Liver (tissue), 9 donors: Measurements from ENCODE around the gene SLC12A5. TPM values are rescaled to one million over a fixed set of nuclear protein-coding genes. Genes with fewer than 3 reads are reported as not detected.
"Not testable (repeated sequence)": the region's sequence is repeated elsewhere in the genome, so short reads cannot be mapped to it uniquely, and the experiment has no call there.

Experiments used
- DNase-seq: peaks from one replicate; pipeline ENCODE4 v3.0.0-alpha.2; 2017; ENCODE audit warnings: low spot score
- H3K27ac ChIP-seq, 2 donors: one replicate each; pipeline ENCODE4 v1.7.0; 2013; ENCODE audit warnings: inconsistent platforms in 2 of 2, low read length in 2 of 2, control low read depth in 1 of 2, low read depth in 1 of 2, mild to moderate bottlenecking in 1 of 2
- H3K27me3 ChIP-seq, 4 donors: one replicate each; pipeline versions ENCODE4 v1.6.1 to v1.7.0; 2013; ENCODE audit warnings: low read length in 3 of 4, inconsistent platforms in 1 of 4, mild to moderate bottlenecking in 1 of 4, moderate library complexity in 1 of 4; ENCODE audit not compliant: control insufficient read depth in 4 of 4, insufficient read depth in 4 of 4
- H3K36me3 ChIP-seq, 4 donors: one replicate each; pipeline versions ENCODE4 v1.6.1 to v1.7.0; 2013; ENCODE audit warnings: low read length in 3 of 4, mild to moderate bottlenecking in 3 of 4, low read depth in 1 of 4, moderate library complexity in 1 of 4; ENCODE audit not compliant: control insufficient read depth in 4 of 4, insufficient read depth in 3 of 4
- H3K4me1 ChIP-seq, 4 donors: one replicate each; pipeline versions ENCODE4 v1.6.1 to v1.7.0; 2013; ENCODE audit warnings: low read length in 3 of 4, mild to moderate bottlenecking in 3 of 4, moderate library complexity in 1 of 4; ENCODE audit not compliant: control insufficient read depth in 4 of 4, insufficient read depth in 4 of 4
- H3K4me3 ChIP-seq, 3 donors: one replicate each; pipeline versions ENCODE4 v1.6.1 to v1.7.0; 2013; ENCODE audit warnings: low read length in 3 of 3, control low read depth in 1 of 3, low read depth in 1 of 3, mild to moderate bottlenecking in 1 of 3
- H3K9ac ChIP-seq, 2 donors: one replicate each; pipeline ENCODE4 v1.7.0; 2013; ENCODE audit warnings: low read length in 2 of 2, mild to moderate bottlenecking in 2 of 2, moderate library complexity in 2 of 2, control low read depth in 1 of 2, low read depth in 1 of 2
- H3K9me3 ChIP-seq, 4 donors: one replicate each; pipeline versions ENCODE4 v1.6.1 to v1.7.0; 2013; ENCODE audit warnings: low read length in 3 of 4; ENCODE audit not compliant: control insufficient read depth in 4 of 4
- EGR1 ChIP-seq, 2 donors: IDR thresholded peaks; 2 replicates each; pipeline ENCODE4 v1.6.1; 2016 to 2018; ENCODE audit warnings: antibody characterized with exemption in 2 of 2, low read depth in 2 of 2
- FOXA1 ChIP-seq: IDR thresholded peaks from 2 replicates; pipeline ENCODE4 v1.6.1; 2016; ENCODE audit warnings: antibody characterized with exemption
- FOXA2 ChIP-seq: IDR thresholded peaks from 2 replicates; pipeline ENCODE4 v1.6.1; 2016; ENCODE audit warnings: antibody characterized with exemption
- GABPA ChIP-seq, 2 donors: IDR thresholded peaks in 1 of 2; conservative IDR thresholded peaks in 1 of 2; 2 replicates each; pipeline ENCODE4 v1.6.1; 2016; ENCODE audit warnings: antibody characterized with exemption in 2 of 2, mild to moderate bottlenecking in 1 of 2, moderate library complexity in 1 of 2
- HNF4A ChIP-seq, 2 donors: conservative IDR thresholded peaks; 2 replicates each; pipeline ENCODE4 v1.6.1; 2016; ENCODE audit warnings: antibody characterized with exemption in 2 of 2, mild to moderate bottlenecking in 2 of 2
- HNF4G ChIP-seq: IDR thresholded peaks from 2 replicates; pipeline ENCODE4 v1.6.1; 2016; ENCODE audit warnings: antibody characterized with exemption
- JUND ChIP-seq, 2 donors: IDR thresholded peaks; 2 replicates each; pipeline ENCODE4 v1.6.1; 2016; ENCODE audit warnings: antibody characterized with exemption in 2 of 2
- NR2F2 ChIP-seq: IDR thresholded peaks from 2 replicates; pipeline ENCODE4 v1.6.1; 2016; ENCODE audit warnings: antibody characterized with exemption
- RAD21 ChIP-seq, 2 donors: IDR thresholded peaks; 2 replicates each; pipeline ENCODE4 v1.6.1; 2016; ENCODE audit warnings: antibody characterized with exemption in 2 of 2, mild to moderate bottlenecking in 2 of 2
- RXRA ChIP-seq, 2 donors: IDR thresholded peaks; 2 replicates each; pipeline ENCODE4 v1.6.1; 2017 to 2018; ENCODE audit warnings: antibody characterized with exemption in 2 of 2, mild to moderate bottlenecking in 1 of 2
- SP1 ChIP-seq: IDR thresholded peaks from 2 replicates; pipeline ENCODE4 v1.6.1; 2018; ENCODE audit warnings: antibody characterized with exemption, mild to moderate bottlenecking
- TAF1 ChIP-seq: conservative IDR thresholded peaks from 2 replicates; pipeline ENCODE4 v1.6.1; 2016; ENCODE audit warnings: antibody characterized with exemption, mild to moderate bottlenecking
- YY1 ChIP-seq: IDR thresholded peaks from 2 replicates; pipeline ENCODE4 v1.6.1; 2016; ENCODE audit warnings: antibody characterized with exemption, mild to moderate bottlenecking
- WGBS: extraction: QIAGEN DNeasy Blood & Tissue Kit; methylation state at CpG from one replicate; pipeline ENCODE4 v1.1.7; 2013; 5-methylcytosine and 5-hydroxymethylcytosine counted together
- polyA plus RNA-seq, 2 donors: library from polyadenylated mRNA; stranded (reverse) in 1 of 2; unstranded in 1 of 2; fragments of 200-250 nt in 1 of 2; fragments of >200 nt in 1 of 2; fragmentation: Nextera tagmentation in 1 of 2; extraction: Ambion mirVana in 1 of 2; gene quantifications; one replicate each; pipeline versions ENCODE4 v1.2.1 to v1.2.3, GENCODE V29; 2013 to 2015
- total RNA-seq, 2 donors: library from RNA; depleted of rRNA; stranded (reverse); fragments of >200 nt; gene quantifications; one replicate each; pipeline ENCODE4 v1.2.3, GENCODE V29; 2014
- TF ChIP-seq, protein P1 (sequence below): IDR thresholded peaks from 2 replicates; pipeline ENCODE4 v1.6.1; 2016; ENCODE audit warnings: antibody characterized with exemption, mild to moderate bottlenecking
- TF ChIP-seq, protein P2 (sequence below): IDR thresholded peaks from 2 replicates; pipeline ENCODE4 v1.6.1; 2016; ENCODE audit warnings: antibody characterized with exemption
- TF ChIP-seq, protein P3 (sequence below): fragments of 150-350 bp; IDR thresholded peaks from 2 replicates; pipeline ENCODE4 v1.5.1; 2017; ENCODE audit warnings: improper control_type of control experiment, low read depth, low read length; ENCODE audit not compliant: missing input control
- TF ChIP-seq, protein P4 (sequence below): IDR thresholded peaks from 2 replicates; pipeline ENCODE4 v1.6.1; 2016; ENCODE audit warnings: antibody characterized with exemption
- TF ChIP-seq, protein P5 (sequence below): IDR thresholded peaks from 2 replicates; pipeline ENCODE4 v1.6.1; 2016; ENCODE audit warnings: antibody characterized with exemption
- donor health status: healthy.
- donor health status: healthy.
- donor health status: healthy.
- donor health status: healthy.
- donor health status: healthy.

Gene SLC12A5
- total and polyA plus RNA-seq, 4 donors = 0.33 to 1.5 TPM; not detected in 2

DNA sequence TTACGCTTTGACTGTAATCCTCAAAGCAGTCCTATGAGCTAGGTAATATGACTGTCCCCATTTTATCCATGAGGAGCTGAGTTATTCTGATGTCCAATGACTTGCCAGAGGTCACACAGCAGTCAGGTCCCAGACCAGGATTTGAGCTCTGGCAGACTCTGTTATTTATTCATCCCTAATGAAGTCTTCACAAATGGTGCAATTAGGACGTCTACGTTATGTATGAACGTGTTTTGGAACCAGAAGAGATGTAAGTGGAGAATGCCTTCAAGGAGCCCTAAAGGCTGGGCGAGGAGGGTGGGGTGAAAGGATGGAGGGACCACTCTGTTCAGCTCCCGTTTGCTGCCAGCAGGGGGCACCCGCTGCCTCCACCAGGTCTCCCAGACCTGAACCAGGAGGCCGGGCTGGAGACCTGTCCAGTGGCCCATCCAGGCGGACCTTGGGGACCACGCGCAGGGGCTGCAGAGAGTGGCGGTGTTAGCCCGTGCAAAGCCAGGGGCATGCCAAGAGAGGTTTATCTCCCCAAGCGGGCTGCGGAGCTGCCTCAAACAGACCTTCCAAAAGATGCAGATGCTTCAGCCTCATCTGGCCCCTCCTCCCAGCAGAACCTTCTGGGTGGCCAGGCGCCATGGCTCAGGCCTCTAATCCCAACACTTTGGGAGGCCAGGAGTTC lies 41.8 kb upstream of the SLC12A5 start (continued):
- no peak for TF ChIP-seq RXRA (IDR thresholded peaks at IDR 0.05)

DNA sequence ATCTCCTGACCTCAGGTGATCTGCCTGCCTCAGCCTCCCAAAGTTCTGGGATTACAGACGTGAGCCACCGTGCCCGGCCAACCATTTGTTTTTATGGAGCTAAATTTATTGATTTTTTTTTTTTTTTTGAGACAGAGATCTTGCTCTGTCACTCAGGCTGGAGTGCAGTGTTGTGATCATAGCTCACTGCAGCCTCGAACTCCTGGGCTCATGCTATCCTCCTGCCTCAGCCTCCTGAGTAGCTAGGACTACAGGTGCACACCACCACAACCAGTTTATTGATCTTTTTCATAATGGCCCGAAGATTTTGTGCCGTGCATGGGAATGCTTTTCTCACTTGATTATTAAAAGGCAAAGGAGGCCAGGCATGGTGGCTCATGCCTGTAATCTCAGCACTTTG lies 40.2 kb upstream of the SLC12A5 start:
- H3K4me1 ChIP-seq, DNase-seq, H3K27ac ChIP-seq, H3K9ac ChIP-seq, H3K9me3 ChIP-seq, H3K27me3 ChIP-seq, H3K36me3 ChIP-seq, H3K4me3 ChIP-seq: not testable (repeated sequence)
- 54% methylated on average over 6 of the region's 6 CpGs for WGBS

DNA sequence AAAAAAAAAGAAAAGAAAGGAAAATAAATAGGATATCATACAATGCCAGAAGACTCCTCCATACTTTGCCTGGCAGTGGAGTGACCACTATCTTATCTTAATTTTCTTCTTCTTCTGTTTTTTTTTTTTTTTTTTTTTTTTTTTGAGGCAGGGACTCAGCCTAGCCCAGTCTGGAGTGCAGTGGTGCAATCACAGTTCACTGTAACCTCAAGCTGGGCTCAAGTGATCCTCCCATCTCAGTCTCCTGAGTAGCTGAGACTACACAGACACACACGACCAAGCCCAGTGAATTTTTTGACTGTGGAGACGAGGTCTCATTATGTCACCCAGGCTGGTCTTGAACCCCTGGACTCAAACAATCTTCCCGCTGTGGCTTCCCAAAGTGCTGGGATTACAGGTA lies 37.4 kb upstream of the SLC12A5 start:
- no peak for TF ChIP-seq HNF4A (conservative IDR thresholded peaks at IDR 0.05)
- no peak for TF ChIP-seq JUND (IDR thresholded peaks at IDR 0.05)
- no peak for TF ChIP-seq YY1
- TF ChIP-seq GABPA (IDR thresholded peaks at IDR 0.05 in 1 of 2, conservative IDR thresholded peaks at IDR 0.05 in 1 of 2) = no peak
- TF ChIP-seq NR2F2 = no peak
- no peak for TF ChIP-seq SP1
- TF ChIP-seq, protein P1, sequence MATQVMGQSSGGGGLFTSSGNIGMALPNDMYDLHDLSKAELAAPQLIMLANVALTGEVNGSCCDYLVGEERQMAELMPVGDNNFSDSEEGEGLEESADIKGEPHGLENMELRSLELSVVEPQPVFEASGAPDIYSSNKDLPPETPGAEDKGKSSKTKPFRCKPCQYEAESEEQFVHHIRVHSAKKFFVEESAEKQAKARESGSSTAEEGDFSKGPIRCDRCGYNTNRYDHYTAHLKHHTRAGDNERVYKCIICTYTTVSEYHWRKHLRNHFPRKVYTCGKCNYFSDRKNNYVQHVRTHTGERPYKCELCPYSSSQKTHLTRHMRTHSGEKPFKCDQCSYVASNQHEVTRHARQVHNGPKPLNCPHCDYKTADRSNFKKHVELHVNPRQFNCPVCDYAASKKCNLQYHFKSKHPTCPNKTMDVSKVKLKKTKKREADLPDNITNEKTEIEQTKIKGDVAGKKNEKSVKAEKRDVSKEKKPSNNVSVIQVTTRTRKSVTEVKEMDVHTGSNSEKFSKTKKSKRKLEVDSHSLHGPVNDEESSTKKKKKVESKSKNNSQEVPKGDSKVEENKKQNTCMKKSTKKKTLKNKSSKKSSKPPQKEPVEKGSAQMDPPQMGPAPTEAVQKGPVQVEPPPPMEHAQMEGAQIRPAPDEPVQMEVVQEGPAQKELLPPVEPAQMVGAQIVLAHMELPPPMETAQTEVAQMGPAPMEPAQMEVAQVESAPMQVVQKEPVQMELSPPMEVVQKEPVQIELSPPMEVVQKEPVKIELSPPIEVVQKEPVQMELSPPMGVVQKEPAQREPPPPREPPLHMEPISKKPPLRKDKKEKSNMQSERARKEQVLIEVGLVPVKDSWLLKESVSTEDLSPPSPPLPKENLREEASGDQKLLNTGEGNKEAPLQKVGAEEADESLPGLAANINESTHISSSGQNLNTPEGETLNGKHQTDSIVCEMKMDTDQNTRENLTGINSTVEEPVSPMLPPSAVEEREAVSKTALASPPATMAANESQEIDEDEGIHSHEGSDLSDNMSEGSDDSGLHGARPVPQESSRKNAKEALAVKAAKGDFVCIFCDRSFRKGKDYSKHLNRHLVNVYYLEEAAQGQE = no peak
- no peak for TF ChIP-seq EGR1 (IDR thresholded peaks at IDR 0.05; ENCODE audit: low read depth in 2 of 2)
- TF ChIP-seq, protein P2, sequence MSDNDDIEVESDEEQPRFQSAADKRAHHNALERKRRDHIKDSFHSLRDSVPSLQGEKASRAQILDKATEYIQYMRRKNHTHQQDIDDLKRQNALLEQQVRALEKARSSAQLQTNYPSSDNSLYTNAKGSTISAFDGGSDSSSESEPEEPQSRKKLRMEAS = no peak
- no peak for TF ChIP-seq TAF1
- TF ChIP-seq, protein P3, sequence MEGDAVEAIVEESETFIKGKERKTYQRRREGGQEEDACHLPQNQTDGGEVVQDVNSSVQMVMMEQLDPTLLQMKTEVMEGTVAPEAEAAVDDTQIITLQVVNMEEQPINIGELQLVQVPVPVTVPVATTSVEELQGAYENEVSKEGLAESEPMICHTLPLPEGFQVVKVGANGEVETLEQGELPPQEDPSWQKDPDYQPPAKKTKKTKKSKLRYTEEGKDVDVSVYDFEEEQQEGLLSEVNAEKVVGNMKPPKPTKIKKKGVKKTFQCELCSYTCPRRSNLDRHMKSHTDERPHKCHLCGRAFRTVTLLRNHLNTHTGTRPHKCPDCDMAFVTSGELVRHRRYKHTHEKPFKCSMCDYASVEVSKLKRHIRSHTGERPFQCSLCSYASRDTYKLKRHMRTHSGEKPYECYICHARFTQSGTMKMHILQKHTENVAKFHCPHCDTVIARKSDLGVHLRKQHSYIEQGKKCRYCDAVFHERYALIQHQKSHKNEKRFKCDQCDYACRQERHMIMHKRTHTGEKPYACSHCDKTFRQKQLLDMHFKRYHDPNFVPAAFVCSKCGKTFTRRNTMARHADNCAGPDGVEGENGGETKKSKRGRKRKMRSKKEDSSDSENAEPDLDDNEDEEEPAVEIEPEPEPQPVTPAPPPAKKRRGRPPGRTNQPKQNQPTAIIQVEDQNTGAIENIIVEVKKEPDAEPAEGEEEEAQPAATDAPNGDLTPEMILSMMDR = no peak
- no peak for TF ChIP-seq HNF4G
- no peak for TF ChIP-seq RAD21 (IDR thresholded peaks at IDR 0.05)
- TF ChIP-seq FOXA2 = no peak
- TF ChIP-seq FOXA1 = no peak
- TF ChIP-seq, protein P4, sequence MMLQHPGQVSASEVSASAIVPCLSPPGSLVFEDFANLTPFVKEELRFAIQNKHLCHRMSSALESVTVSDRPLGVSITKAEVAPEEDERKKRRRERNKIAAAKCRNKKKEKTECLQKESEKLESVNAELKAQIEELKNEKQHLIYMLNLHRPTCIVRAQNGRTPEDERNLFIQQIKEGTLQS = no peak
- no peak for TF ChIP-seq RXRA (IDR thresholded peaks at IDR 0.05)
- TF ChIP-seq, protein P5, sequence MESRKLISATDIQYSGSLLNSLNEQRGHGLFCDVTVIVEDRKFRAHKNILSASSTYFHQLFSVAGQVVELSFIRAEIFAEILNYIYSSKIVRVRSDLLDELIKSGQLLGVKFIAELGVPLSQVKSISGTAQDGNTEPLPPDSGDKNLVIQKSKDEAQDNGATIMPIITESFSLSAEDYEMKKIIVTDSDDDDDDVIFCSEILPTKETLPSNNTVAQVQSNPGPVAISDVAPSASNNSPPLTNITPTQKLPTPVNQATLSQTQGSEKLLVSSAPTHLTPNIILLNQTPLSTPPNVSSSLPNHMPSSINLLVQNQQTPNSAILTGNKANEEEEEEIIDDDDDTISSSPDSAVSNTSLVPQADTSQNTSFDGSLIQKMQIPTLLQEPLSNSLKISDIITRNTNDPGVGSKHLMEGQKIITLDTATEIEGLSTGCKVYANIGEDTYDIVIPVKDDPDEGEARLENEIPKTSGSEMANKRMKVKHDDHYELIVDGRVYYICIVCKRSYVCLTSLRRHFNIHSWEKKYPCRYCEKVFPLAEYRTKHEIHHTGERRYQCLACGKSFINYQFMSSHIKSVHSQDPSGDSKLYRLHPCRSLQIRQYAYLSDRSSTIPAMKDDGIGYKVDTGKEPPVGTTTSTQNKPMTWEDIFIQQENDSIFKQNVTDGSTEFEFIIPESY = no peak
- Histone ChIP-seq H3K36me3 (no peaks in the 10 kb centered on the region), H3K27me3 (peaks cover 0 to 2% (median 0%) of the 10 kb centered on the region in 4 donors), H3K27ac (no peak overlapping the region), H3K4me3 (no peak overlapping the region), H3K4me1 (no peaks in the 10 kb centered on the region), H3K9me3 (no peaks in the 10 kb centered on the region), H3K9ac (no peak overlapping the region)
- no peak for DNase-seq
- 80% methylated on average over 3 of the region's 3 CpGs for WGBS
